Central memory CD4-positive, alpha-beta T cell (primary cell): ENCODE data around the gene SLC2A4.
"Not testable (repeated sequence)": the region's sequence is repeated elsewhere in the genome, so short reads cannot be mapped to it uniquely, and the experiment has no call there.

ENCODE experiments used
- DNase-seq: peaks from one replicate; pipeline ENCODE4 v3.0.0; 2022
- total RNA-seq, 3 experiments: gene quantifications; one replicate each; lab custom pipeline; 2026; lab: John Stamatoyannopoulos, UW

SLC2A4 gene
- 0.05 to 0.19 (median 0.14) reads per million in 3 experiments for total RNA-seq

DNA sequence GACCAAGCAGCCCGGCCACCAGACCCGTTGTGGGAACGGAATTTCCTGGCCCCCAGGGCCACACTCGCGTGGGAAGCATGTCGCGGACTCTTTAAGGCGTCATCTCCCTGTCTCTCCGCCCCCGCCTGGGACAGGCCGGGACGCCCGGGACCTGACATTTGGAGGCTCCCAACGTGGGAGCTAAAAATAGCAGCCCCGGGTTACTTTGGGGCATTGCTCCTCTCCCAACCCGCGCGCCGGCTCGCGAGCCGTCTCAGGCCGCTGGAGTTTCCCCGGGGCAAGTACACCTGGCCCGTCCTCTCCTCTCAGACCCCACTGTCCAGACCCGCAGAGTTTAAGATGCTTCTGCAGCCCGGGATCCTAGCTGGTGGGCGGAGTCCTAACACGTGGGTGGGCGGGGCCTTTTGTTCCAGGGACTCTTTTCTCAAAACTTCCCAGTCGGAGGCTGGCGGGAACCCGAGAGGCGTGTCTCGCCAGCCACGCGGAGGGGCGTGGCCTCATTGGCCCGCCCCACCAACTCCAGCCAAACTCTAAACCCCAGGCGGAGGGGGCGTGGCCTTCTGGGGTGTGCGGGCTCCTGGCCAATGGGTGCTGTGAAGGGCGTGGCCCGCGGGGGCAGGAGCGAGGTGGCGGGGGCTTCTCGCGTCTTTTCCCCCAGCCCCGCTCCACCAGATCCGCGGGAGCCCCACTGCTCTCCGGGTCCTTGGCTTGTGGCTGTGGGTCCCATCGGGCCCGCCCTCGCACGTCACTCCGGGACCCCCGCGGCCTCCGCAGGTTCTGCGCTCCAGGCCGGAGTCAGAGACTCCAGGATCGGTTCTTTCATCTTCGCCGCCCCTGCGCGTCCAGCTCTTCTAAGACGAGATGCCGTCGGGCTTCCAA lies at the start of gene SLC2A4:
Gene SLC2A4 (plus strand): TSS at position 645 of the 879 bp plus-strand sequence. CDS start 217 bp downstream, at position 862.
- DNase-seq = peak; percentile 65

DNA sequence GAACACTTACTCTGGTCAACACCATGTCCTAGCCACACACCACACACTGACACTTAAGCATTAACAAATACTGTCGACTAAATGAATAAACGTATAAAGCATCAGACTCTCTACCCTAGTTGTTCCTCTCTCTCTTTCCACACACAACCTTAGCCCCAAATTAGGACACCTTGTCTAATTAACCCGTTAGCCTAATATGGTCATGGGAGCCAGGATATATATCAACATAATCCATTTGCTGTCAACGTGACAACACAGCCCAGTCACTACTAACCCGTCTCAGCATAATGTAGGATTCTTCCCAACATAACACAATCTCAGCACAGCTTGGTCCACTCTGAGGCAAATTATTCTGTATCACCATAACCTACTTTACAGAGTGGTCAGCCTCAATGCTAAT lies 49.4 kb upstream of the SLC2A4 start:
- no peak for DNase-seq

DNA sequence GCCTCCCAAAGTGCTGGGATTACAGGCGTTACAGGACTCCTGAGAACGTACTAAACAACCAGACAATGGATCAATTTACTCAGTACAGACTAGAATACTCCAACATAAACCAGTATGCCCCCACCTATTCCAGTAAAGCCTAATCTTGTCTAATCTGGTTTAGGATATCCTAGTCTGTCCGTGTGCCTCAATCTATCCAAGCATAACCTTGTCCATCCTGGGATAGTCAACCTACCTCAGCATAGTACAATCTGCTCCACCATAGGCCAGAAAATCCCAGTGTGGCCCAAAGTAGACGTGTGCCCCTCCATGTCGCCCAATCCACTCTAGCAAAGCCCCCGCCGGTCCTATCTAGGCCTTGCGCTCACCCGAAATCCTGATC lies 47.8 kb upstream of the SLC2A4 start:
- no peak for DNase-seq

DNA sequence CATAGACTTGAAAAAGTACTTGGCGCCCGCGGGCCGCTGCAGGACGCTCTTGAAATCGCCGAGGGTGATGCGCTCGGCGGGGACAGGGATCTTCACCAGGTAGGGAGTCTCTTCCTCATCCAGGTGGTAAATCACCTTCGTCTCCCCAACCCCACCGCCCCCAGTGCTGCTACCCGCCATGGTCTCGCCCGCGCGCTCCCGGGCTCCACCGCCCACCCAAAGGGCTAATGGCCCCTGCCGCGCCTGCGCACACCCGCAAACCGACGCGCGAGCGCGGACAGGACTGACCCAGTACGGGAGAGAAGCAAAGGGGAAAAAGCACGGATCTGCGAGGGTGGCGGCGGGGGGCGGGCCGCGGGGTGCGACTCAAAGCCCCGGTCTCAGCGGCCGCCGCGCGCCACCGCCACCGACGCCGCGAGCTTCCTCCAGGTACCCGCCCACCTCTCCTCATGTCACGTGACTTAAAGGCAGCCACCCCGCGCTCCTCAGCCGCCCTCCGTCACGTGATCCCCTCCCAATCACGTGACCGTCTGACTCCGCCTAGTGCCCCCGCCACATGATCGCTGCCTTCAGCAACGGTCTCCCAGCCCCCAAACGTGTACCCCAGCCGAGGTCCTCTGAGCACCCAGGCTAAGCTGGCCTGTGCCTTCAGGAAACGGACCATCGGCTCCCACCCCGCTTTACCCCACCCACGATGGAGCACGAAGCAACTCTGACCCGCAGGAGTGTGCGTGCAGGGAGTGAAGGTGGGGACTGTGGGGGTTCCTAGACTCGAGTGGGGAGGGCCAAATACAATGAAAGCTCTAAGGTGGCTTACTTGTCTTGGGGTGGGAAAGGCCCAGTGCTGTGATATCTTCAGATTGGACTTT lies 47.2 kb upstream of the SLC2A4 start, which contains the start of gene DVL2:
Gene DVL2 (minus strand): TSS at position 435 of the 869 bp plus-strand sequence. CDS start 255 bp downstream, at position 180.
- peak; percentile 93 for DNase-seq

DNA sequence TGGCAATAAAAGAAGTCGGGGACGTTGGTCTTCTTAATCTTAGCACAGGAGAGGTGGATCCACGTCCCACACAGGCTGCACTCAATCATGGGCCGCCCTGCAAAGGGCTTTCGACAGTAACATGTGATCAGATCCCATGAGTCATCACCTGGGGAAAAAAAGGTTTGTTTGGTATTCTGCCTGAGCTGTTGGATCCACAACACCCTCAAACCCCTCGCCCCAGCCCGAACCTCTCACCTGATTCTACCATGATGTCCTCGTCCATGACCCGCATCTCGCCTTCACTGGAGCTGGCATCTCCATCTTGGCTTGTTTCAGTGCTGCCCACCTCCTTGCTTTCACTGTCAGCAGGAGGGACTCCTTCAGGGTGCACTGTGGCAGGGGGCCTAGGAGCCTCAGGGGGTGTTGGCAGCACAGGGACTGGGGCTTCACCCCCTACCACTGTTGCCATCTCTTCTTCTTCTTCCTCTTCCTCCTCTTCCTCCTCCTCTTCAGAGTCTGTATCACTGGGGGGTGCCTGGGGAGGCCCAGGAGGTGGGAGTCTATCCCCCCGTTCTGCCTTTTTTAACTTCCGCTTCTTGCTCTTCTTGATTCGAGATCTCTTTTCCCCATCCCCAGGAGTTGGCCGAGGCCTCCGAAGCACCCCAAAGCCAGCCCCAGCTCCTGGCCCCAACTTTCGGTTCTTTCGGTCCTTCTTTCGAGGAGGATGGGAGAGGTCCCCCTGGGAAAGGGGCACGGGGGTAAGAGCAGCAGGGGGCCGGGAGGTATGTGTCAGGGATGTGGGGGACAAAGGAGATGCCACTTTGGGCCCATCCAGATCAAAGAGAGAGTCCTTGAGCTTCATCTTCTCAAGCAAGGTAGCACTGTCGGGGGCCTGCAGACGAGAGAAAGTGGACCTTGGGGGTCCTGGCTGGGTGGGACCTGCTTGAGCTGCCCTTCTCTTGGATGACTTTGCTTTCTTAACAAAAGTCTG lies 45.5 kb upstream of the SLC2A4 start:
- no peak for DNase-seq

DNA sequence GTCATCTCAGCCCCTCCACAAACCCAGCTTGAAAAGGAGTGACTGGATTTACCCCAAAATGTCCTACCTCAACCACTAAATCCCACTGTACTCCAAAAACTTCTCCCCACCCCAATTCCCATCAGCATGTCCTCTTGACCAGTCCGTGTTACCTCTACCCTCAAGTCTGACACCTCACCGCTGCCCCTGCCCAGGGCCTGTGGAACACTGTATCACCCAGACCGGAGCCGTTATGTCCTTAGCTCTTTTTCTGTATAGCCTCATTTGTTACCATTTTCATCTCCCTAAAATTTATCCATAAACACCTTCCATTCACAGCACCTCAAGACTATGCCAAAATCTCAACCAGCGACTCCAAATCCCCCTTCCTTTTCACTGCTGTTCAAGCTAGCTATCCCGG lies 44.7 kb upstream of the SLC2A4 start:
- no peak for DNase-seq

DNA sequence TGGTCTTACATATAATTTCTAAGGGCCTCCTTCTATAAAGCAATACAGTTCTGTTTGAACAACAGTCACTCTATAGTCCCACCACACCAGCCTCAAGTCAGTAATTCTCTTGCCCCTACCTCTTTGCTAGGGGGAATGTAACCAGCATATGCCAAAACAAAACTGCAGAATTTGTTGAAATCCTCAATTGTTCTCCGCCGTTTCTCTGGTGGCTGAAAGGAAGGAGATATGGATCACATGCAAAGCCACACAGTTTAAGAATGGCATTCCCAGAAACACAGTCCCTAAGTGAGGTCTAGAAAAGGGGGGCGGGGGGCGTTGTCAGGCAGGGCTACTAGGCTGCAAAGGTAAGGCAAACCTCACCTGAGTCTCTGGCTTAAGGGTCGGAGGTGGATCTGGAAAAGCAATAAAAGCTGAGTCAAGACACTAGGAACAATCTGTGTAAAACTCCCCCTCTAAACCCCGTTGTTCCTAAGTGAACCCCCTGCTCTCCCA lies 44.2 kb upstream of the SLC2A4 start:
- DNase-seq = no peak

DNA sequence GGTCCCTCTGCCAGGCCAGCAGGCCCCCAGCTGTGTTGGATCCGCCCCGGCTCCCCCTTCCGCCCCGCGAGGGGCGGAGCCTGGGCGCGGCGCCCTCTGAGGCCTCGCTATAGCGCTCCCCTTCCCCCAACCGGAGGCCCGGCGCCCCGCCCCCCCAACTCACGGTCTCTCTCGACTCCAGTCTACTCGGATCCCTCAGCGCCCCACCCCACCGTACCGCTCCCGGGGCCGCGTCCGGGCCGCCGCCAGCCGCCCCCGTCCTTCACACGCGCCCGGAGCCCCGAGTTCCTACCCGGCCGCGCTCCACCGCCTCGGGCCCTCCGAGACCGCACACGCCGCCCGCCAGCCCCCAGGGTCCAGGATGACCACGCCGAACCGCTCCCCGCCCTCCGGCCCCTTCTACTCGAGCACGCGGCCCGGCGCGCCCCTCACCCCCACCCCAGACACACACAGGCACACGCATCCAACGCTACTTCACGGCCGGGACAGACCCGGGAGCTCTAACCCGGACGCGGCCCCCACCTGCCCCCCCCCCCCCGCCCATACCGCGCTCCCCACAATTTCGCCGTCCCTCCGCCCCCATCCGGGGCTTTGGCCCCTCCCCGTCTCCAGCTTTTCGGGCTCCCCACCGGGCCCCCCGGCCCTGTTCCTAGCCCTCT lies 43.6 kb upstream of the SLC2A4 start:
- peak; percentile 66 for DNase-seq

DNA sequence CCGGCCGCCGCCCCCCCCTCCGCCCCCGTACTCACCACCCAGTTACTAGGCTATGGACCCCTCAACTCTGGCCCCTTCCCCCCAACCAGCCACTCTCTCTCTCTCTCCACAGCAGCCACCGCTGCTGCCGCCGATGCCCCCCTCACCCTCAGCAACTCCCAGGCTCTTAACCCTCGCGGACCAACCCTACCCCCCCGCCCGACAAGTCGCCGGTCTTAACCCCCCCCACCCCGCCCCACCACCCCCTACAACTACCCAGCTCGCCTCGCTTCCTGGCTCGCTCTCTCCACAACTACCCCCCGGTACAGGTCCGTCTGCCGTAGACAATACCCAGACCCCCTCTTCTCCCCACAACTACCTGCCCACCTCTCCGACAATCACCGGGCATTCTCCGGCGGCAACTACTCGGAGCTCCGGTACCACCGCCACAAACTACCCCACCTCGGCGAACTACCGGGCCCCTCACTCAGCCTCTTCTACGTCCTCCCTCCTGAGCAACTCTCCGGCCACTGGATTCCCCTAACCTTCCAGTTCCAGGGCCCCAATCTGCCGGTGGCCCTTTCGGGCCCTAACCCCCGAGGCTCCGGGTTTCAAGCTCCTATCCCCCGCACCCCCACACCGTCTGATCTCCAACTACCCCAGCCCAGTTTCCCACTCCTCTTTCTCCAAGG lies 43.0 kb upstream of the SLC2A4 start:
- peak; percentile 30 for DNase-seq

DNA sequence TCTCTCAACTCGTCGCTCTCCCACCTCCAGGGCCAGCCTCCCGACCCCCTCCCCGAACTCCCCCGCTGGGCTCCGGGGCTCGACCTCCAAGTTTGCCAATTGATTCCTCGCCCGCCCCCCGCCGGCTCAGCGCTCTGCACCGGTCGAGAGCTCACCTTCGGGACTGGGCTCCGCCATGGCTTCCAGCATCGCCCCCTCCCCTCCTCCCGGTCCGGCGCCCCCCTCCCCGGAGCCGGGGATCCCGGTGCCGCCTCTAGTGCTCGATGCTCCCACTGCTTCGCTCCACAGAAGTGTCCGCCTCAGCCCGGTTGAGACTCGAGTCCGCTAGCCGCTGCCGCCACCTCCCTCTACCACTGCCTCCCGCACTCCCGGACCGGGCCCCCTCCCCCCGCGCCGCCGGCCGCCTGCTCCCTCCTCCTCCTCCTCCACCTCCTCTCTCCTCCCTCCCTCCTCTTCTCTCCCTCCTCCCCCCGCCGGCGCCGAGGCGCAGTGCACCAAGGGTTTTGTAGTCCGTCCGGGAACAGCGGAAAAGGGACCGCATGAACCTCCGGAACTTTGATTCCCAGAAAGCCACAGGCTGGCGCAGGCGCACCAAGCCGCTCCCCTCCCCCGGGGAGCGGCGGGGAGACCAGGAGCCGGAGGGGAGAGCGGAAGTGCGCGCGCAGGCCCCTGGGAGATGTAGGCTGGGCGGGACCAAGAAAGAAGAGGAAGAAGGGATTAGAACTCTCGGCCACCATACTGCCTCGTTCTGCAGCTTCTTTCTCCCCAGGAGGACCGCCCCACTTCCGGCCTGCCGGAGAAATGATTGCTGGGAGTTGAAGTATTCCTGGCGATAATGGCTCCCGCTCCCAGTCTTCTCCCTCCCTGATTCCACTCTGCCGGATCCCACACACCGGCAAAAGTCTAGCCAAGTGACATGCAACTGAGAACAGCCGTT lies 42.2 kb upstream of the SLC2A4 start, which contains the start of gene PHF23:
Gene PHF23 (minus strand): TSS at position 367 of the 937 bp plus-strand sequence. CDS start 178 bp downstream, at position 189.
- DNase-seq = peak; percentile 97

DNA sequence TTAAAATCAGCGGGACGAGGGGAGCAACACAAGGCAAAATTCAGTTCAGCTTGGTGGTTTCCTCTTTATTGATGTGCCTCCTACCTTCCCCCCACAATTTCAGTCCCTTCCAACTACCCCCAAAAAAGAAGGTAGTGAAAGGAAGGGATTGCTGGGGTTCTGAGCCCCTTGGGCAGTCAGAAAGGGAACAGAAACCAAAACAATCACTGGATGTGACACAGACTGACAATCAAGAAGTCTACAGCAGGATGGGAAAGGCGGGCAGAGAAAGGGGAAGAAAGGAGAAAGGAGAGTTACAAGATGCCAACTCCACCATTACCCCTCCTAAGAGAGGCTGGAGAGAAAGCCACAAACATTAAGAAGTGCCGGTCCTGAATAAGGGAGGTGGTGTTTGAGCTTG lies 41.1 kb upstream of the SLC2A4 start:
- no peak for DNase-seq

DNA sequence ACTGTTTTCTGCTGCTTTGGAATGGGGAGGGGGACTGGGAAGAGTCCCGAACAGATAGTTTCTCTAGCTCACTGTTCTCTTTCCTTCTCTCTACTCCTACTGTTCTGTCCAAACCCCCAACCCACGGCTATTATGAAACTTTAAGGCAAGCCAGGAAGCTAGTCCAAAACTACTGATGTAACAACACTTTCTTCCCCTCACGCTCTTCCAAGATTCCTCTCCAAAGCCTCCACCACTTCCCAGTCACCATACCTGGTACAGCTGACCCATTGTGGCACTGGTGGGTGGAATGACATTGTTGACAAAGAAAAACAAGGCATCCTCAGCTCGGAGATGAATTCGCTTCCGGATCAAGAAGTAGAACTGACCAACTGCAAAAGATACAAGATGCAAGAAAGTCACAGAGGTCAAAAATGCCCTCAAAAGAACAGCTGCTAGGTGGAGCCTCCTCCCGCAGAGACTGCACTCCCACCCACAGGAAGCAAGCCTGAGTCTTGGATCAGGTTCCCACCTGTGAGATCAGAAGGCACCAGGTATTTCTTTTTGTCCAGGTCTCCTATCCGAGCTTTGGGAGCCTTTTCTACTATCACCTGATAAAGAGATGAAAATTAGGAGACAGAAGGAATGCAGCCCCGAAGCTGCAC lies 40.3 kb upstream of the SLC2A4 start:
- DNase-seq = no peak

DNA sequence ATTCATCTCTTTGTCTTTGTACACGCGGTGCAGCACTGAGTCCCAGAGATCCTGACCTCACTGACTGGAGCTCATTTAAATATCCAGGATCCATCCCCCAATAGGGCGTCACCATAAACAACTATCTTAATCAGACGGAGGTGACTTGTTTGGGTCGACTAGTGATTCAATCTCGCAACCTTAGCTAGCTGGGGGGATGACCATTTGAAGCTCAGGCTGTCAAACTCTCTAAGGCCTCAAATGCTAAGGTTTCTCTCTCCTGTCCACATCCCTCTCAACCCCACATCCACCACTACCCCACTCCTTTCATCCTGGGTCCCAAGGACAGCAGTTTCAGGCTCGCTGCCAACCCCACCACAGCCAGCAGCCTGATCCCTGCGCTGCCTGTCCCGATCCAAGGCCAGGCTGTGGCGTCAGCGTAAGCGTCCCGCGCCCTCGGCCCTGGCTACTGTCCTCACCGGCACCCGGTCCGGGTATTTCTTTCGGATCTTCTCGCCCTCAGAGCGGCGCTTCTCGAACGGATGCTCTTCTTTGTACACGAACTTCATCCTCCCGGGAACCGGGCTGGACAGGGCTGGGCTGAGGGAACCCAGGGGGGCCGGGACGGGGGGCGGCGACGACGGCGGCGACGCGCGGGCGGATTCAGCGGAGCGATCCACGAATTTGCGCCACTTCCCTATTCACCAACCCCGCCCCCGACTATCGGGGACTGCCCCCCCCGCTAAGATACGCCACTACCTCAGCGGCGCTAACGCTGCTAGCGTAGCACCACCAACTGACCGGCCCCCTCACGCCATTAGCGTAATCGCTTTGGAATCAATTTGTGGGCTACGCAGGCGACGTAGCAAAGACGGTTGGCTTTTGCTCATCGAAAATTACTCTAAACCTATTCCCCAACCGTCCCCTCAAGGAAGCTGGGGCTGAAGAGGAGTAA lies 39.5 kb upstream of the SLC2A4 start, which contains the start of gene GABARAP:
Gene GABARAP (minus strand): TSS at position 667 of the 934 bp plus-strand sequence. CDS start 119 bp downstream, at position 548.
- peak; percentile 85 for DNase-seq

DNA sequence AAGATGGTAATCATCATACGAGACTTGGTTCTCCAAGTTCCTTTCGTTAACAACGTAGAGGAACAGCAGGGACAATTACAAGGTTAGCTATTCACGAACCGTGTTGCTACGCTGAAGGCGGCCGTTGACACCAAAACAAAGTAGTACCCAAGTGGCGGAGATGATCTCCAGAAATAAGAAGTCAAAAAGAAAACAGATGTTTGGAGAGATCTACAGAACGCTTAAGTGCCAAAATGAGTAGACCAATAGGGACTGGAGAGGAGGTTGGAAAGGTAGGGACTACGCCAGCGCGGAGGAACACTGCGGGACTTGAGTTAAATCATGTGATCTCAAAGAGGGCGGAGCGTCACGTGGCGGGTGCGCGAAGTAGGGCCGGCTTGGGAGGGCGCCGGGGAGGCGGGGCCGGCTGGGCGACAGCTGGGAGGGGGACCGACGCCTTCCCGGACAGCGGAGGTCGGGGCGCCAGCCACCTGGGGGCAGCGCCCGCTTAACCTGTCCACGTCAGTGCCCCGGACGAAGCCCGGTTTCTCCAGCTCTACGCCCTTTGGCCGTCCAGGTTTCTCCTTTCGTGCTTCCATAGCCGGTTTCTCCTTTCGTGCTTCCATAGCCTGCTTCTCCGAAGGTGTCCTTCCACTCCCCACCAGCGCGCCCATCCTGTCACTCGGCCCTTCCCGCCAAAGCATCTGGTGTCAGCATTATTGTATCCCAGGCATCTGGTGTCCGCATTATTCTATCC lies 38.6 kb upstream of the SLC2A4 start:
- DNase-seq = peak; percentile 92

DNA sequence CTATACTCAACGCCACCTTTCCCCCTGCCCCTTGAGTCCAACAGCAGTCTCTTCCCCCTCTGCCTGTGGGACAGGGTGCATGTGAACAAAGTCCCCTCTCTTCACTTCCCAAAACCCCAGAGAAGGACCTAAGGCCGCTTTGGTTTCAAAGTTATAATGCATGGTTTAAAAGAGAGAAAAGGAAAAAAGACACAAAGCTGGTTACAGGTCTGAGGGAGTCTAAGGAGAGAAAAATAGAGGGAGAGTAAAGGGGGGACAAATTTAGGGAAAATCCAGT lies 38.1 kb upstream of the SLC2A4 start:
- DNase-seq = no peak

DNA sequence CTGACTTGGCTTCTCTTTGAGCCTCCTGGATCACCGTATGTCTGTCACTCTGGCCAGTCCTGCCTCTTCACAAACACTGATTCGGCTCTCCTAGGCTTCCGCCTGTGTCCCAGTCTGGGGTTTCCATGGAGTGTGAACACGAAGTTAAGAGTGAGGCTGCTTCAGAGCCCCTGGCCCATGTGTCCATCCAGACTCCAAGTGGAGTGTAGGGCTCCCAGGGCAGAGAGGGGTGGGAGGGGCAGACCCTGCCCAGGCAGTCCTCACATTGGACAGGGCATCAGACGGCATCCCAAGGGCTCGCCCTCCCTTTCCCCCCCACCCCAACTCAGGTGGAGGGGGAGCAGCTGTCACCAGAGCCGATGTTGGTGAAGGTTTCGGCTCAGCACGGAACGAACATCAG lies 37.7 kb upstream of the SLC2A4 start:
- not testable (repeated sequence) for DNase-seq

DNA sequence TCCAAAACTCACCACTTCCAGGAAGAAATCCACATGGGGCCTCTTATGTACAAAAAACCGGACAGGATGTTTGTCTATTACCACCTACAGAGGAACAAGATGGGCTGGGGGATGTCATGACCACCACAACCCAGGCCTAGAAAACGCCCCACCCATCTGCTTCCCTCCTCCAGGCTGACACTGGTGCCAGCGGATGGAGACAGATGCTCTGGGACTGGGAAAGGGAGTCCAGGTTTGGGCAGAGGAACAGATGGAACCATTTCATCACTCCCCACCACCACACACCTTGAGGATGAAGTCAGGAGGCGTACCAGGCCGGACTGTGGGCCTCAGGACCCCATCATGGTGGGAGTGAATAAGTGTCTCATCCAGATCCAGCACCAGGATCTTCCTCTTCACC lies 34.7 kb upstream of the SLC2A4 start:
- DNase-seq = no peak
